ENCODE measurements around the gene RTP2.

RTP2 gene

GRCh38 chr3:187738331-187739093 is 36.2 kb upstream of the RTP2 start:
- DNase-seq (ENCODE audit: low read depth), result peak; percentile 91

GRCh38 chr3:187738071-187738330 is 35.6 kb upstream of the RTP2 start:
- DNase-seq (ENCODE audit: low read depth), result no peak

GRCh38 chr3:187737368-187738070 is 35.2 kb upstream of the RTP2 start:
- peak; percentile 77 for DNase-seq (ENCODE audit: low read depth)

GRCh38 chr3:187737006-187737367 is 34.6 kb upstream of the RTP2 start:
- DNase-seq (ENCODE audit: low read depth), result no peak

DNA sequence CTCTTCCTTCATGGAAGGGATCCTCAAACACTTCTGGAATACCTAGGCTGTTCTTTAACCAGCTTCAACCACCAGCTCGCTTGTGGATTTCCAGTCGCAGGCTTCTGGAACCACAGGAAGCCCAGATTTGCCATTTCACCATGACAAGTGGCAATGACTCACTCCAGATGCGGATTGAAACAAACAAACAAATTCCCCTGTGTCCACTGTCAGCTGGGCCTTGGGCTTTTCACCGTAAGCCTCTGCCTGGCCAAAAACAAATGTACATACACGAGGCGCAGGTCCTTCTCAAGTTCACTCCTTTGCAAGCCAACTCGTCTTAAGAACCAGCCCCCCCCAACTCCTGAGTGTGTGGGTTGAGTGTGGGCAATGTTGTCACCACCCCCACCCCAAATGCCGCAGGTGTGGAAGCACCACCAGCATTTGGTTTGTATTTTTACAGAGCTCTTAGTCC is 34.1 kb upstream of the RTP2 start:
- peak; percentile 64 for DNase-seq (ENCODE audit: low read depth)

DNA sequence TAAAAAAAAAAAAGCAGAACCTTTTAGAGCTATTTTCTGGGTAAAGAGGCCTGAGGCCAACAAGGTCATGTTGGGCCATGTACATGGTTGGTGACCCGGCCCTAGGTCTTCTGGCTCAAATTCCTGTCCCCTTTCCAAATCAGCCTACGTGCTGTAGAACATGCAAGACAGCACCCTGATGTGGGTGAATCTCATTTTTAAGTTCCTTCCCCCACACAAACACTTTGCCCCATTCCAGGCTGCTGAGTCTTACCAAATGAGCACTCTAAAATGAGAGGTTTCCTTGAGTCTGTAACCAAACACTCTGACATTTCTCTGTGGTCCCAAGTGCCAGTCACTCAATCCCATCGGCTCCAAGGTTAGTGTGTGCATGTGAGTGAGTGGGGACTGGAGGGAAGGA is 33.5 kb upstream of the RTP2 start:
- DNase-seq (ENCODE audit: low read depth), result peak; percentile 59

- no peak for DNase-seq (ENCODE audit: low read depth)
Observed at GRCh38 chr3:187735383-187735782, 33.0 kb upstream of the RTP2 start.

- DNase-seq (ENCODE audit: low read depth), result no peak
Observed at GRCh38 chr3:187734841-187735240, 32.5 kb upstream of the RTP2 start.

DNA sequence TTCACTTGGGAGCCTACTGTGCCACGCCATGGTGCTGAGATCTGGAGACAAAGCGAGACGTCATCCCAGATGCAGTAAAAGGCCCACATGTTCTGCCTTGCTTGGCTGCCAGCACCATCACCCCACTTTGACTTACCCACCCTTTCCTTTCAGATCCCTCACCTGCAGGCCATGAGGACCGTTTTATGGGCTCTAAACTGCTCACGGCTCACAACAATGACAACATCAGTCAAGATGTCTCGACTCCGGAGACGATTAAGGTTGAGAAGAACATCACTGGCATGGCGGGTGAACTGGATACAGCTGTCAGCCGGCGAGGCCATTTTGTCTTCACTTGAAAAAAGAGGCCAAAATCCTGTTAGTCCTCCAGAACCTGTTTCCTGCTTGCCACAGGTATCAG is 31.0 kb upstream of the RTP2 start:
- DNase-seq (ENCODE audit: low read depth), result no peak

- DNase-seq (ENCODE audit: low read depth), result no peak
Observed at GRCh38 chr3:187729598-187729997, 27.2 kb upstream of the RTP2 start.

GRCh38 chr3:187728940-187729583 is 26.7 kb upstream of the RTP2 start:
- no peak for DNase-seq (ENCODE audit: low read depth)

DNA sequence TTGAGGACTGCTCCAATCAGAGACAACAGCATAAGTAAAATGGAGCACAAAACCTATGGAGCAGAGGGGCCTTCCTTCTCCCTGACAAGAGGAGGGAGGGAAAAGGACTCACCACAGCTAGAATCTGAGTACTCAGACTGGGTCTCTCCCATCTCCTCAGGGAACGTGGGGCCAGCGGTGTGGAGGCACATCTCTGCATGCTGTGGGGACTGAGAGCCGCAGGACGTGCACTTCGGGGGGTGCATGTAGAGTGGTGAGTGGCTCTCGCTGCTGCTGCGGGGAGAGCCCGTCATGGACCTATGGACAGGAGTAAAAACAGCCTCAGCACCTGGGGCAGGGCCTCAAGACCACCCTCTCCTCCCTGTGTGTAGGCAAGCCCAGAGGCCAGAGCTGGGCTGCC is 25.9 kb upstream of the RTP2 start:
- DNase-seq (ENCODE audit: low read depth), result no peak

DNA sequence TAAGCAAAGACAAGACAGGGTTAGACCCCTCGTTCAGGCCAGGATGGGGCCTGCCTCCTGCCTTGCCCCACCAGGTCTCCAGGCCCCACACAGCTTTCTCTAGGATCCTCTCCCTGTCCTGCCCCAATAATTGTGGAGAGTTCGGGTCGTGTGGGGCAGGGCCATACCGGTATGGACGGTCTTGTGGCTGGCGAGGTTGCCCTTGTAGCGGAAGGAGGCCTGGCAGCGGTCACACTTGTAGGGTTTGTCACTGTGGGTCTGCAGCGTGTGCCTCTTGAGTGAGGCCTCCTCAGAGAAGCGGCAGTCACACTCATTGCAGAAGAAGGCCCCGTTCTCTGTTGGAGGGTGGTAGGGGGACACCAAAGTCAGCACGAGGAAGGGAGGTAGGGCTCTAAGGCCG is 24.2 kb upstream of the RTP2 start:
- no peak for DNase-seq (ENCODE audit: low read depth)

GRCh38 chr3:187725653-187726370 is 23.5 kb upstream of the RTP2 start:
- DNase-seq (ENCODE audit: low read depth), result no peak

GRCh38 chr3:187725224-187725623 is 22.9 kb upstream of the RTP2 start:
- DNase-seq (ENCODE audit: low read depth), result no peak

DNA sequence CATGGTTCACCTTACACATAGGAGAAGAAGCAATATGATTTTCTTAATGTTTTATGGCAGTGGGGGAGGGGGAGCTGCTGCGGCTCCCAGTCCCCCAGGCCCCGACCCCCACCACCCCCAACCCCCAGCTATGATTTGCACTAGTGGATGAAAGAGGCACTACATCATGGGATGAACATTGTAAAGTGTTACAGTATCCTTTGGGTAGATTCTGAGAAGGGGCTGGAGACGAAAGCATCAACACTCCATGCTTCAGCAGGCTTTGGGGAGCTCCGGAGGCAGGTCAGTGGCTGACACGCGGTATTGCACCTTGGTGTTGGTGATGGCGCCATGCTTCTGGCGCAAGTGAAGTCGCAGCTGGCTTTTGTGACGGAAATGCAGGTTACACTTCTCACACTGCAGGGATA is 19.9 kb upstream of the RTP2 start:
- no peak for DNase-seq (ENCODE audit: low read depth)

DNA sequence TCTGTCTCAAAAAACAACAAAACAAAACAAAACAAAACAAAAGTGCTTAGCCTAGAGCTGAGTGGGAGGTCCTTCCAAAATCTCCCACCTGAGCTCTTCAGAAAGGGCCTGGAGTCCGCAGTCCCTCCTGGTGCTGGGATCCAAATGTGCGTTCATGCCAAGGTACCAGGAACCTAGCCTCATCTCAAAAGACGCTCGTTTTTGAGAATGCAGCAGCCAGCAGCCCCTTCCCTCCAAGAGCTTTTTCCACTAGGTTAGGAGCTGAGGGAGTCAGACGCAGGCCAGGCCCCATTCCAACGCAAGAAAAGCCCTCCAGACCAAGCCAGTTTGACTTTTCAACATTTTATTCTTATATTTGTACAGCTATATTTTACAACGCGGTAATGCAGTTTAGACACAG is 18.7 kb upstream of the RTP2 start:
- DNase-seq (ENCODE audit: low read depth), result no peak

DNA sequence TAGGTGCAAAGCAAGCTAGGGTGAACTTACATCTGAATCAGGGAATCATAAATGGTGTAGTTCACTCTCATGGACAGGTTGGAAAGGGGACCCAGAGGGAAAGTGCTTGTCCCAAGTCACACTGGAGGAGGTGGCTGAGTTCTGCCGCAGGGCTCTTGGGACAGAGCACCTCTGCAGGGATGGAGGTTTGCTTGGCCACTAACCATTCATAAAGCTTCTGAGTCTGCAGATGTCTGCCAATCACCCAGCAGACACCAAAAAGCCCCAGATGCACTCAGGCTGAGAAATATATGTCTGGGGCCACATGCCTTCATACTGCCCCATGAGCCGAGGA is 17.9 kb upstream of the RTP2 start:
- no peak for DNase-seq (ENCODE audit: low read depth)

DNA sequence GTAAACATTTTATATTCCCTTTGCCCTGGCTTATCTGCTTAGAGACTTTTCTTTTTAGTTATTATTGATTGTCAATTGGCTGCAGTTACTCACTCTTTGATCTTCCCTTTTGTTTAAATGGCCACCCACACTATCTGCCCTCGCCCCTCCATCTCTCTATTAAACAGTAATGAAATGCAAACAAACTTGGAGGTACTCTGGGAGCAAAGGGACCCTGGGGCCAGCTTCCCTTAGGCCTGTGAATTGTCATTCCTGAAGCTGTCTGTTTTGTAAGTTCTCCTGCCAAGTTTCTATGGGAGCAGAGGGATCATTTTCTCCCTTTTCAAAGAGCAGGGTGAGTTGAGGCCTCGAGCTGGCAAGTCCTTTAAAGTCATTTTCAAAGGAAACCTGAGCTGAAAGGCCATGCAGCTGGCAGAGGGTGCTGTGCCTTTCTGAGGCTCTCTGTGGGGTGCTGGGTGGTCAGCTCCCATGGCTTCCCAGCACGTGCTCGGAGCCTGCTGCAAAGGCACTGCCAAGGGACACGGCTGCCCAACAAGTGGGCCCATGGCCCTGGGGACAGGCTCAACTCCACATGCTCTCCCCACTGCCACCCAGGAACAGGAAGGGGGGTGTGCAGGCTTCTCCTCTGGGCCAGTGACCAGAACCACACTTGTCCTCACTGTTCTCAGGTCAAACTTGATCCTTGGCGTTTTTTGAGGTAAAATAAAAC is 17.4 kb upstream of the RTP2 start:
- DNase-seq (ENCODE audit: low read depth), result no peak

DNA sequence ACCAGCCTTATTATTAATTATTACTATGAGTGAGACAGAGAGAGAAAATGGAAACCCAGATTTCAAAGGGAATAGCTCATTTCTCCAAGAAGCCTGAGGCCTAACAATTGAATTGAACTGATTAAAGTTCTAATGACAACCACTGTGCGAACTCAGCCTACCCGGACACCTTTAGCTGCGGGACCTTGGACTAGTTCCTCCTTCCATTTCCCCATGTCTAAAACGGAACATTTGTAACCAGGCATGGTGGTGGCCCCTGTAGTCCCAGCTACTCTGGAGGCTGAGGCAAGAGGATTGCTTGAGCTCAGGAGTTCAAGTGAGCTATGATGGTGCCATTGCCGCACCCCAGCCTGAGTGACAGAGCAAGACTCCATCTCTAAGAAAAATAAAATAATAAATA is 16.4 kb upstream of the RTP2 start:
- no peak for DNase-seq (ENCODE audit: low read depth)

GRCh38 chr3:187717572-187717971 is 15.2 kb upstream of the RTP2 start:
- DNase-seq (ENCODE audit: low read depth), result peak; percentile 48

GRCh38 chr3:187714404-187714979 is 12.1 kb upstream of the RTP2 start:
- peak; percentile 80 for DNase-seq (ENCODE audit: low read depth)
